ENCODE data around the gene DYDC1. TPM values are rescaled to one million over a fixed set of nuclear protein-coding genes. Genes with fewer than 3 reads are reported as not detected.

Gene DYDC1
- total and polyA plus RNA-seq, 2 of the 13 experiments (the other 11 are each of a cell fraction or from before 2014, with no cell fraction given) = not detected

GRCh38 chr10:80289451-80290287 is 66.9 kb downstream of the DYDC1 start, which contains the start of gene MAT1A (continued):
- TF ChIP-seq GMEB2 (CRISPR knock-in tag; IDR thresholded peaks at IDR 0.05; ENCODE audit: low read depth) (no peak), FOXC1 (CRISPR knock-in tag; IDR thresholded peaks at IDR 0.05; ENCODE audit: borderline replicate concordance) (0 out of 2 replicates have a peak, but pooled peaks have one; percentile 28), HOXA5 (CRISPR knock-in tag; IDR thresholded peaks at IDR 0.05) (no peak), SSRP1 (CRISPR knock-in tag; IDR thresholded peaks at IDR 0.05) (no peak; the same call in 1 of the 2 replicates), TIGD3 (CRISPR knock-in tag; IDR thresholded peaks at IDR 0.05; ENCODE audit: borderline replicate concordance) (no peak), TFDP2 (CRISPR knock-in tag; IDR thresholded peaks at IDR 0.05) (peak; percentile 88), ZNF792 (CRISPR knock-in tag; IDR thresholded peaks at IDR 0.05) (peak; percentile 61; the same call in 1 of the 2 replicates), PRMT3 (CRISPR knock-in tag; IDR thresholded peaks at IDR 0.05; ENCODE audit: borderline replicate concordance, low read depth) (no peak), KLF11 (CRISPR knock-in tag; IDR thresholded peaks at IDR 0.05) (no peak), ZNF331 (CRISPR knock-in tag; IDR thresholded peaks at IDR 0.05) (peak; percentile 75; the same call in 1 of the 2 replicates), KDM1A (CRISPR knock-in tag; IDR thresholded peaks at IDR 0.05) (no peak), IRF2 (CRISPR knock-in tag; IDR thresholded peaks at IDR 0.05) (peak; percentile 97), ZNF570 (CRISPR knock-in tag; IDR thresholded peaks at IDR 0.05; ENCODE audit: borderline replicate concordance) (no peak), POGZ (CRISPR knock-in tag; IDR thresholded peaks at IDR 0.05) (no peak)
- TF ChIP-seq, protein P1, sequence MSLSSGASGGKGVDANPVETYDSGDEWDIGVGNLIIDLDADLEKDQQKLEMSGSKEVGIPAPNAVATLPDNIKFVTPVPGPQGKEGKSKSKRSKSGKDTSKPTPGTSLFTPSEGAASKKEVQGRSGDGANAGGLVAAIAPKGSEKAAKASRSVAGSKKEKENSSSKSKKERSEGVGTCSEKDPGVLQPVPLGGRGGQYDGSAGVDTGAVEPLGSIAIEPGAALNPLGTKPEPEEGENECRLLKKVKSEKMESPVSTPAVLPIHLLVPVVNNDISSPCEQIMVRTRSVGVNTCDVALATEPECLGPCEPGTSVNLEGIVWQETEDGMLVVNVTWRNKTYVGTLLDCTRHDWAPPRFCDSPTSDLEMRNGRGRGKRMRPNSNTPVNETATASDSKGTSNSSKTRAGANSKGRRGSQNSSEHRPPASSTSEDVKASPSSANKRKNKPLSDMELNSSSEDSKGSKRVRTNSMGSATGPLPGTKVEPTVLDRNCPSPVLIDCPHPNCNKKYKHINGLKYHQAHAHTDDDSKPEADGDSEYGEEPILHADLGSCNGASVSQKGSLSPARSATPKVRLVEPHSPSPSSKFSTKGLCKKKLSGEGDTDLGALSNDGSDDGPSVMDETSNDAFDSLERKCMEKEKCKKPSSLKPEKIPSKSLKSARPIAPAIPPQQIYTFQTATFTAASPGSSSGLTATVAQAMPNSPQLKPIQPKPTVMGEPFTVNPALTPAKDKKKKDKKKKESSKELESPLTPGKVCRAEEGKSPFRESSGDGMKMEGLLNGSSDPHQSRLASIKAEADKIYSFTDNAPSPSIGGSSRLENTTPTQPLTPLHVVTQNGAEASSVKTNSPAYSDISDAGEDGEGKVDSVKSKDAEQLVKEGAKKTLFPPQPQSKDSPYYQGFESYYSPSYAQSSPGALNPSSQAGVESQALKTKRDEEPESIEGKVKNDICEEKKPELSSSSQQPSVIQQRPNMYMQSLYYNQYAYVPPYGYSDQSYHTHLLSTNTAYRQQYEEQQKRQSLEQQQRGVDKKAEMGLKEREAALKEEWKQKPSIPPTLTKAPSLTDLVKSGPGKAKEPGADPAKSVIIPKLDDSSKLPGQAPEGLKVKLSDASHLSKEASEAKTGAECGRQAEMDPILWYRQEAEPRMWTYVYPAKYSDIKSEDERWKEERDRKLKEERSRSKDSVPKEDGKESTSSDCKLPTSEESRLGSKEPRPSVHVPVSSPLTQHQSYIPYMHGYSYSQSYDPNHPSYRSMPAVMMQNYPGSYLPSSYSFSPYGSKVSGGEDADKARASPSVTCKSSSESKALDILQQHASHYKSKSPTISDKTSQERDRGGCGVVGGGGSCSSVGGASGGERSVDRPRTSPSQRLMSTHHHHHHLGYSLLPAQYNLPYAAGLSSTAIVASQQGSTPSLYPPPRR (CRISPR knock-in tag; IDR thresholded peaks at IDR 0.05; ENCODE audit: borderline replicate concordance) = no peak
- TF ChIP-seq, protein P2, sequence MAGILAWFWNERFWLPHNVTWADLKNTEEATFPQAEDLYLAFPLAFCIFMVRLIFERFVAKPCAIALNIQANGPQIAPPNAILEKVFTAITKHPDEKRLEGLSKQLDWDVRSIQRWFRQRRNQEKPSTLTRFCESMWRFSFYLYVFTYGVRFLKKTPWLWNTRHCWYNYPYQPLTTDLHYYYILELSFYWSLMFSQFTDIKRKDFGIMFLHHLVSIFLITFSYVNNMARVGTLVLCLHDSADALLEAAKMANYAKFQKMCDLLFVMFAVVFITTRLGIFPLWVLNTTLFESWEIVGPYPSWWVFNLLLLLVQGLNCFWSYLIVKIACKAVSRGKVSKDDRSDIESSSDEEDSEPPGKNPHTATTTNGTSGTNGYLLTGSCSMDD (CRISPR knock-in tag; IDR thresholded peaks at IDR 0.05) = no peak
- TF ChIP-seq, protein P3, sequence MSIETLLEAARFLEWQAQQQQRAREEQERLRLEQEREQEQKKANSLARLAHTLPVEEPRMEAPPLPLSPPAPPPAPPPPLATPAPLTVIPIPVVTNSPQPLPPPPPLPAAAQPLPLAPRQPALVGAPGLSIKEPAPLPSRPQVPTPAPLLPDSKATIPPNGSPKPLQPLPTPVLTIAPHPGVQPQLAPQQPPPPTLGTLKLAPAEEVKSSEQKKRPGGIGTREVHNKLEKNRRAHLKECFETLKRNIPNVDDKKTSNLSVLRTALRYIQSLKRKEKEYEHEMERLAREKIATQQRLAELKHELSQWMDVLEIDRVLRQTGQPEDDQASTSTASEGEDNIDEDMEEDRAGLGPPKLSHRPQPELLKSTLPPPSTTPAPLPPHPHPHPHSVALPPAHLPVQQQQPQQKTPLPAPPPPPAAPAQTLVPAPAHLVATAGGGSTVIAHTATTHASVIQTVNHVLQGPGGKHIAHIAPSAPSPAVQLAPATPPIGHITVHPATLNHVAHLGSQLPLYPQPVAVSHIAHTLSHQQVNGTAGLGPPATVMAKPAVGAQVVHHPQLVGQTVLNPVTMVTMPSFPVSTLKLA (IDR thresholded peaks at IDR 0.05) = peak; percentile 64

All from HepG2 (cell line).